ENCODE results near the gene PTPRD. TPM values are rescaled to one million over a fixed set of nuclear protein-coding genes. Genes with fewer than 3 reads are reported as not detected.

PTPRD gene
- total RNA-seq, 4 donors from 2014 or later = 0.78 to 11.7 (median 1.6) TPM

- H3K27me3 ChIP-seq = no peaks in the 10 kb centered on the region
- H3K36me3 ChIP-seq = no peaks in the 10 kb centered on the region
- DNase-seq (no peak), ATAC-seq (no peak)
- intact Hi-C loops (cut with DNase I; ENCODE audit: low total_unique reads) (no loop called here), in situ Hi-C loops (cut with MboI; ENCODE audit: low sequenced_read_pairs in 4 of 4) (no loop called here)
- TF ChIP-seq POLR2A (IDR thresholded peaks at IDR 0.05) = no peak
- TF ChIP-seq CTCF (IDR thresholded peaks at IDR 0.05 in 4 of 5, conservative IDR thresholded peaks at IDR 0.05 in 1 of 5) = no peak
- no peak overlapping the region for H3K27ac ChIP-seq
- H3K4me3 ChIP-seq = no peak overlapping the region
- H3K4me1 ChIP-seq = no peaks in the 10 kb centered on the region
- H3K9me3 ChIP-seq = no peaks in the 10 kb centered on the region
These were observed 2223.3 kb downstream of the PTPRD start for GRCh38 chr9:8389531-8389930.

- Histone ChIP-seq H3K36me3 (no peaks in the 10 kb centered on the region), H3K27ac (no peak overlapping the region), H3K9me3 (no peaks in the 10 kb centered on the region), H3K4me3 (no peak overlapping the region), H3K4me1 (no peaks in the 10 kb centered on the region), H3K27me3 (no peaks in the 10 kb centered on the region)
- in situ Hi-C loops (cut with MboI; ENCODE audit: low sequenced_read_pairs in 4 of 4) = no loop called here
- DNase-seq (no peak), ATAC-seq (no peak)
- no peak for TF ChIP-seq CTCF (IDR thresholded peaks at IDR 0.05 in 4 of 5, conservative IDR thresholded peaks at IDR 0.05 in 1 of 5)
- TF ChIP-seq POLR2A (IDR thresholded peaks at IDR 0.05) = no peak
- intact Hi-C loops (cut with DNase I; ENCODE audit: low total_unique reads) = no loop called here
These were observed 2224.7 kb downstream of the PTPRD start for GRCh38 chr9:8388132-8388531.

DNA sequence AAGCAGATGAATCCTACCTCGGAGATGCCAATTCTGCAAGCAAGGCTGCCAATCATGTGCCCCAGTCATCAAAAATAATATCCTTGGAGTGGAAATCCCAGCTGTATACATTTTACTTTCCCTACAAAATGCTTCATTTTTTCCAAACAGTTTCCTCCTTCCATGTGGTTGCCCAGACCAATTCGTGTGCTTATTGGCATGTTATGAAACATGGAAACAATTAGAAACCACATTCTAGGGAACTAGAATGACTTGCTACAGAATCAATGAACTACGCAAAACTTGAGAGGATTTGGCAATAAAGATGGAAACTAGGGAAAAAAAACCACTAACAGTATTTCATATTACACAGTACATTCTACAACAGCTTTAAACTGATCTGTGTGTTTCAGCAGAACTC lies 2228.7 kb downstream of the PTPRD start:
- H3K9me3 ChIP-seq = no peaks in the 10 kb centered on the region
- ATAC-seq (no peak), DNase-seq (no peak)
- H3K27ac ChIP-seq = no peak overlapping the region
- TF ChIP-seq POLR2A (IDR thresholded peaks at IDR 0.05) (no peak), CTCF (IDR thresholded peaks at IDR 0.05 in 4 of 5, conservative IDR thresholded peaks at IDR 0.05 in 1 of 5) (no peak)
- no peaks in the 10 kb centered on the region for H3K36me3 ChIP-seq
- intact Hi-C loops (cut with DNase I; ENCODE audit: low total_unique reads) = no loop called here
- H3K4me1 ChIP-seq = no peaks in the 10 kb centered on the region
- no peak overlapping the region for H3K4me3 ChIP-seq
- in situ Hi-C loops (cut with MboI; ENCODE audit: low sequenced_read_pairs in 4 of 4) = no loop called here
- H3K27me3 ChIP-seq = no peaks in the 10 kb centered on the region

DNA sequence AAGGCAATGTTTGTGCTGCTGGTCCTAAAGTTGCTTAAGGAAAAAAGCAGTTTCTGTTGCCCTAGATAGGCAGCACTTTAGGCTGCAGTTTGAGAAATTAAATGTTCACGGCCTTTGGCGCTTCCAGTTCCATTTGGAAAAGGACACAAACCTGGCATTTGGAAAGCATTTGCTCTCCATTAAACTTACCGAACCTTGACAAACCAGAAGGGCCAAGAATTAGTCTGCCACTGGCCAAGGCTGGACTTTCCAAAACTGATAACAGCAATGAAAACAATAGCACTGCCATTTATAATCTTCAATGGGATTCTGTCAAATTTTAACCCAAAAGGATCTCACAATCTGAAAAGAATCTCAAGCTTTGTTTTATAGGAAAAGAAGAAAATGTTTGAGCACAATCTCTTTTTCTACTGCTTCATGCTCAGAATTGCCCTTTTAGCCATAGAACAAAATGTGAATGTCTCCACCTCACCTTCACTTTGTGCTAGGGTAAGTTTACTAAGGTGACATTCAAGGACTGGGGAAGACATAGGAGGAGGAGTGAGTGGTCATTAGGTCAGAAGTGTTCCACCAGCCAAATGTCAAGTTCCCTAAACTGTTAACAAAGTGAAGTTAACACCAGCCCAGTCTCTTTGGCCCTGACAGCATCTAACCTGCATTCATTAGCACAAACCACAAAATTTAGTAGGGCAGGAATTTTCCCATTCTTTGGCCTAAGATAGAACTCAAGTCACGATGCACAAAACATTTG lies 2229.8 kb downstream of the PTPRD start:
- TF ChIP-seq POLR2A (IDR thresholded peaks at IDR 0.05) (no peak), CTCF (IDR thresholded peaks at IDR 0.05 in 4 of 5, conservative IDR thresholded peaks at IDR 0.05 in 1 of 5) (no peak)
- in situ Hi-C loops (cut with MboI; ENCODE audit: low sequenced_read_pairs in 4 of 4) = no loop called here

GRCh38 chr9:8382266-8382665 lies 2230.5 kb downstream of the PTPRD start:
- H3K4me1 ChIP-seq = no peaks in the 10 kb centered on the region
- DNase-seq = no peak
- TF ChIP-seq POLR2A (IDR thresholded peaks at IDR 0.05) (no peak), CTCF (IDR thresholded peaks at IDR 0.05 in 4 of 5, conservative IDR thresholded peaks at IDR 0.05 in 1 of 5) (no peak)
- in situ Hi-C loops (cut with MboI; ENCODE audit: low sequenced_read_pairs in 4 of 4) (no loop called here), intact Hi-C loops (cut with DNase I; ENCODE audit: low total_unique reads) (no loop called here)
- H3K27ac ChIP-seq = no peak overlapping the region
- no peak for ATAC-seq
- H3K4me3 ChIP-seq = no peak overlapping the region
- no peaks in the 10 kb centered on the region for H3K36me3 ChIP-seq
- no peaks in the 10 kb centered on the region for H3K9me3 ChIP-seq
- H3K27me3 ChIP-seq = no peaks in the 10 kb centered on the region

More for the DNA sequence above, 2229.8 kb downstream of the PTPRD start:
- Histone ChIP-seq H3K4me3 (no peak overlapping the region), H3K9me3 (no peaks in the 10 kb centered on the region), H3K27me3 (no peaks in the 10 kb centered on the region), H3K4me1 (no peaks in the 10 kb centered on the region), H3K27ac (no peak overlapping the region), H3K36me3 (no peaks in the 10 kb centered on the region)
- intact Hi-C loops (cut with DNase I; ENCODE audit: low total_unique reads) = no loop called here
- ATAC-seq (no peak), DNase-seq (no peak)
